GOT3 (cell line): ENCODE results near the gene TEX12.

Experiments
- DNase-seq: peaks from one replicate; lab custom pipeline; 2025; ENCODE audit warnings: mixed read lengths; lab: John Stamatoyannopoulos, UW

The TEX12 gene

DNA sequence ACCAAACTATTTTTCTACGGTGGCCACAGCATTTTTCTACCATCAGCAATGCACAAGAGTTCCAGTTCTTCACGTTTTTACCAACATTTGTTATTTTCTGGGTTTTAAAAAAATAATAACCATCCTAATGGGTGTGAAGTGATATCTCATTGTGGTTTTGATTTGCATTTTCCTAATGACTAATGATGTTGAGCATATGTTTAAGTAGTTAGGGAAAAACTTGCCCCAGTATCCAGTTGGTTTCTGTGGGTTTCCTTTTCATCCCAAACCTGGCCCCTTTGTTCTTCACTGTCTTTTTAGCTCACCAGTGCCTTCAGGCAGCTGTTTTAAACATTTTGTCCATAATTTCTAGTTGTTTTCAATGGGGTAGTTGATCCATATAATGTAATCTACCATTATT, 44.4 kb downstream of the TEX12 start:
- no peak for DNase-seq

DNA sequence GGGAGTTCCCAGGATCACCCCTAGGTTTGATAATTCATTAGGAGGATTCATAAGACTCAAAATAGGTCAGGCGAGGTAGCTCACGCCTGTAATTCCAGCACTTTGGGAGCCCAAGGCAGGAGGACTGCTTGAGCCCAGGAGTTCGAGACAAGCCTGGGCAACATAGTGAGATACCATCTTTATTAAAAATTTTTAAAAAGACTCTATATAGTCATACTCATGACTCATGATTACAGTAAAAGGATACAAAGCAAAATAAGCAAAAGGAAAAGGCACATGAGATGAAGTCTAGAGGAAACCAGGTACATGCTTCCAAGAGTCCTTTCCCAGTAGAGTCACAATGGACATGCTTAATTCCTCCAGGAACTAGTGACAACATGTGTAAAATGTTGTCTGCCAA, 45.1 kb downstream of the TEX12 start:
- no peak for DNase-seq

DNA sequence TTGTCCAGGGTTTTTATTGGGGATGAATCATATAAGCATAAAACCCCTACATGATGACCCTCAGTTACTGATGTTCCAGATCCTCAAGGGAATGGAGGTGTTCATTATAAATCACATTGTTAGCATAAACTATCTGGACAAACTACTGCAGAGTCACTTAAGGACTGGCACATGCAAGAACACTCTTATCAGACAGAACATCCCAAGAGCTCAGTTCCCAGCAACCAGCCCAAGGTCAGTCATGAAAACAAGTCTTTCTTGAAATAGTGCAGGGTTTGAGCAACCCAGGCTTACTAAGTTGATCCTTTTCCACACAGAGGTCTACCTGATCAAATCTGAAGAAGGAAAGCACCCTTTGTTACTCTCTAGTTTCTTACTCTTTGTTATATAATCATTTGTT, 45.5 kb downstream of the TEX12 start:
- DNase-seq = no peak

DNA sequence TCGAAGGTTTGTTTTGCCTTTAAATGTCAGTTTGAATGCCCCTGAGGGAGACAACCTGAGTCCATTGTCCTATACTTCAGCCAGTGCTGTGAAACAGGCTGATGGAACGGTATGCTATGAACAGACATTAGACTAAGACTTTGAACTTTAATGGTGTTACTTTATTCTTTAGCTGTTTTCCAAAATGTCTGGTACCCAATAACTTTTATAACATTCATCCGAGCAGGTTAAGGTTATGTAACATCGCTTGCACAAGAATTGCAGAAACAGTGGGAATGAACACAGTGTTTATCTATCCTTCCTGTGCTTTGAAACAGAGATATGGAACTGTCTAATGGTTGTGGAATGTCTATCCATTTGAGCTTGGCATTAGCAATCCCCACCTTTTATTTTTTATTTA, 46.6 kb downstream of the TEX12 start:
- no peak for DNase-seq

DNA sequence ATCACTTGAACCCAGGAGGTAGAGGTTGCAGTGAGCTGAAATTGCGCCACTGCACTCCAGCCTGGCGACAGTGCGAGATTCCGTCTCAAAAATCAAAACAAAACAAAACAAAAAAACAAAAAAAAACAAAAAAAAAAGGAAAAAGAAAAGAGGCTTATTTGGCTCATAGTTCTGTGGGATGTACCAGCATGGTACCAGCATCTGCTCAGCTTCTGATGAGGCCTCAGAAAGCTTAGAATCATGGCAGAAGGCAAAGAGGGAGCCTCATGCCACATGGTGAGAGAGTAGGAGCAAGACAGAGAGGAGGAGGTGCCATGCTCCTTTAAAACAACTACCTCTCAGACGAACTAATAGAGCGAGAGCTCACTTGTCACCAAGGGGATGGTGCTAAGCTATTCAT, 48.4 kb downstream of the TEX12 start:
- no peak for DNase-seq

DNA sequence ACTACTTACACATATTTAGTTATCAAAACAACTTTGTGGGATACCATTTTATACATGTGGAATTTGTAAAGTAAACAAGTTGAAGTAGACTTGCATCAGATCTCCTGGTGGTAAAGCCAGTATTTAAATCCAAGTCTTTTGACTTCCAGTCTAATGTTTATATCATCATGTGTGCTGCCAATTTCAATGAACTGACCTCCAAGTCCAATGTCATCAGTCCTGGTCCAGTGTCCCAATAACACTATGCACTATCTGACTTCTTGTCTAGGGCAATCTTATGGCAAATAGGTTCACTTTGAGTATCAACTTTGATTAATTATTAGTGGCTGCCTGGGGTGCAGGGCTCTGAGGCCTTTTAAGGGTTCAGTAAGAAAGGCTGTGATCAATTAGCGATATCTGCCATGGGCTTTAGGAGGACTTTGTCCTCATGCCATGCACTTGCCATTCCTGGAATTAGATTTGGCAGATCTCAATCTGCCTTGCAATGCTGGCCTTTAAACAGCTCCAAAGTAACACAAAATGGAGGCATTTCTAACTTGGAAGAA, 49.5 kb downstream of the TEX12 start:
- no peak for DNase-seq

DNA sequence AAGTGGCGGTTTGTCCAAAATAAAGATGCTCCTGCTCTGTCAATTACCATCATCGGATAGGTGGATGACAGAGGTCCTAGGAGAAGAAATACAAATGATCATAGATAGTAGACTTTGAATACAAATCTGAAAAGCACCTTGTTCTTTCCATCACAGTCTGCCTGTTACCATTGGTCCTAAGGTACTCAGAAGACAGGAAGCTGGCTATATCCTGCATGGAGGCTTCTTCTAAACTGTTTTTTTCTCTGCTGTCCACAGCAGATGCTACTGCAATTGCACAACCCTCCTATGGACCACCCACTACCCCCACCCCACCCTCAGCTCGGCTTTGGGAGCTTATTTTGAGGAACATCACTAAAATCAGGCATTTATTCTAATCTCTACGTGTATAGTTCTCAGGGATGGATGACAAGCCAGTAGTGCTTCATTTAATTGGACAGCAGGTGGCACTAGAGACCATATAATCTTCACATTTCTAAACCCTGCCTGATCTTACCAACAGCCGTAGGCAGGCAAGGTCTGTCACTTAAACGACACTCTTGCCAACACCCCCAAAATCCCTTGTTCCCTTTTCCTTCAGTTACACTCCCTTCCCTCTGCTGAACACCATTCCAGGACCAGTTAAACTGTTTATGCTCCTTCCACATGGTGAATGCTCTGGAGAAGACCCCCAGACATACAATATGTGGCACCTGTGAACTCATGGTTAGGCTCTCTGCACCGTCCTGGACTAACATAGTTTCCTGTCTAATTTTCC, 52.5 kb downstream of the TEX12 start:
- DNase-seq = no peak

DNA sequence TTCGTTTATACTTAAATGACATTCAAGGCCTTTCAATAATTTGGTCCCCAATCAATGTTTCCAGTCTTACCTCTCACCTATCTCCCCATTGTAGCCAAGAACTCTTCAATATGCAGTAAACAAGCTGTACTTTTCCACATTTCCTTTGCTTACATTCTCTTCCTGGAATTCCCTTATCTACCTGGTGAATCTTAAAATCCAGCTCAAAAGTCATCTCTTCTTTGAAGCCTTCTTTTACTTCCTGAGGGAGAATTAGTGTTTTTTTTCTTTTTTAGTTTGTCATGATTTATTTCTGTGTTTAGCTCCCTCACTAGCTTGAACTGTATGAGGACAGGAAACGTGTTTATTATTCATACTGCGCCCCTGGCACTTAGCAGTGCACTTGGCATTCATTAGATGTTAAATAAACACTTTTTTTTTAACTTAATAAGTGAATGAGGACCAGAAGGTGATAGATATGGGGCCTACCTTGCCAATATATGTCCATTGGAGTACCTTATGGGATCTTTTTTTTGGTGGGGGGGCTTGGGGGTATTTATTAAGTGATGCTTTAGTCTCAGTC, 54.2 kb downstream of the TEX12 start:
- DNase-seq = no peak
